IMR-90 (cell line): ENCODE results near the gene SOX1. TPM values are rescaled to one million over a fixed set of nuclear protein-coding genes. Genes with fewer than 3 reads are reported as not detected.

Experiments
- ATAC-seq: fragments of 200-7000 bp; cut with Tn5 transposase; 2 replicates; pipeline ENCODE4 v1.9.1; 2020; ENCODE audit warnings: low read depth, mild to moderate bottlenecking, moderate library complexity
- BruUV-seq: library from RNA; stranded (reverse); fragments of 400-500 nt; replicated peaks from 2 replicates; lab custom pipeline; 2021; lab: Mats Ljungman, UMichigan
- CTCF ChIA-PET: fragments of 300-600 bp; formaldehyde crosslinking; extraction: SDS; loops from one replicate; lab custom pipeline; 2021; ENCODE audit warnings: antibody characterized with exemption; lab: Yijun Ruan, JAX
- POLR2A ChIA-PET: fragments of 300-600 bp; sonication (Branson Sonifier 250); formaldehyde crosslinking; loops from one replicate; lab custom pipeline; 2022; ENCODE audit warnings: antibody characterized with exemption; ENCODE audit not compliant: unreplicated experiment; lab: Charles Lee
- DNase-seq: peaks from one replicate; pipeline ENCODE4 v3.0.0; 2013
- H2AFZ ChIP-seq: replicated peaks from 2 replicates; pipeline ENCODE3; 2013; ENCODE audit warnings: low read length, mild to moderate bottlenecking; ENCODE audit not compliant: poor library complexity
- H2AK5ac ChIP-seq: 2 replicates; pipeline ENCODE4 v1.6.1; 2013; ENCODE audit warnings: low read depth, low read length, inconsistent platforms
- H2AK9ac ChIP-seq: replicated peaks from 2 replicates; pipeline ENCODE3; 2013; ENCODE audit warnings: mild to moderate bottlenecking, low read depth, low read length, moderate library complexity; ENCODE audit not compliant: poor library complexity
- H2BK120ac ChIP-seq: 2 replicates; pipeline ENCODE4 v1.6.1; 2013; ENCODE audit warnings: low read depth, low read length, inconsistent platforms
- H2BK15ac ChIP-seq: 3 replicates; pipeline ENCODE4 v1.6.1; 2013; ENCODE audit warnings: low read depth, low read length, inconsistent platforms
- H2BK20ac ChIP-seq: 2 replicates; pipeline ENCODE4 v1.6.1; 2013; ENCODE audit warnings: low read depth, mild to moderate bottlenecking, inconsistent platforms, low read length, moderate library complexity
- H2BK5ac ChIP-seq: 2 replicates; pipeline ENCODE4 v1.6.1; 2013; ENCODE audit warnings: mild to moderate bottlenecking, low read depth, low read length, inconsistent platforms; ENCODE audit not compliant: poor library complexity, severe bottlenecking
- H3K14ac ChIP-seq: replicated peaks from 2 replicates; pipeline ENCODE4 v1.6.1; 2013; ENCODE audit warnings: low read depth, low read length, inconsistent platforms
- H3K18ac ChIP-seq: 2 replicates; pipeline ENCODE4 v1.6.1; 2013; ENCODE audit warnings: low read depth, low read length, control low read depth
- H3K23ac ChIP-seq: 2 replicates; pipeline ENCODE4 v1.6.1; 2013; ENCODE audit warnings: low read depth, low read length, inconsistent platforms
- H3K27ac ChIP-seq: 2 replicates; pipeline ENCODE4 v1.5.1; 2013; ENCODE audit warnings: mild to moderate bottlenecking, control low read depth, low read length; ENCODE audit not compliant: insufficient read depth
- H3K27me3 ChIP-seq: 2 replicates; pipeline ENCODE4 v1.6.1; 2013; ENCODE audit warnings: low read length; ENCODE audit not compliant: control insufficient read depth, insufficient read depth
- H3K36me3 ChIP-seq: 2 replicates; pipeline ENCODE4 v1.6.1; 2013; ENCODE audit warnings: low read length, mixed read lengths; ENCODE audit not compliant: control insufficient read depth, insufficient read depth
- H3K4ac ChIP-seq: 2 replicates; pipeline ENCODE4 v1.6.1; 2013; ENCODE audit warnings: low read depth, low read length, inconsistent platforms
- H3K4me1 ChIP-seq: 2 replicates; pipeline ENCODE4 v1.6.1; 2013; ENCODE audit warnings: low read length, mixed read lengths; ENCODE audit not compliant: control insufficient read depth, insufficient read depth
- H3K4me2 ChIP-seq: 2 replicates; pipeline ENCODE4 v1.6.1; 2013; ENCODE audit warnings: low read depth, mild to moderate bottlenecking, control low read depth, low read length, moderate library complexity
- H3K4me3 ChIP-seq: 2 replicates; pipeline ENCODE4 v1.5.1; 2013; ENCODE audit warnings: low read depth, mild to moderate bottlenecking, control low read depth, low read length, moderate library complexity; ENCODE audit not compliant: insufficient read depth
- H3K56ac ChIP-seq: 2 replicates; pipeline ENCODE4 v1.6.1; 2013; ENCODE audit warnings: low read length, inconsistent platforms; ENCODE audit not compliant: insufficient read depth; ENCODE audit errors: extremely low read depth
- H3K79me1 ChIP-seq, 2 experiments: 2 replicates each; pipeline ENCODE4 v1.6.1; 2013; ENCODE audit warnings: low read length in 2 of 2, inconsistent platforms in 1 of 2, low read depth in 1 of 2
- H3K9ac ChIP-seq: 2 replicates; pipeline ENCODE4 v1.6.1; 2013; ENCODE audit warnings: low read depth, low read length, control low read depth
- H3K9me1 ChIP-seq: 2 replicates; pipeline ENCODE4 v1.6.1; 2013; ENCODE audit warnings: low read length, inconsistent platforms; ENCODE audit not compliant: insufficient read depth
- H3K9me3 ChIP-seq: 2 replicates; pipeline ENCODE4 v1.6.1; 2013; ENCODE audit warnings: low read length; ENCODE audit not compliant: control insufficient read depth, insufficient read depth
- H4K20me1 ChIP-seq: 2 replicates; pipeline ENCODE4 v1.6.1; 2013; ENCODE audit warnings: low read length, inconsistent platforms; ENCODE audit not compliant: insufficient read depth
- H4K5ac ChIP-seq: 2 replicates; pipeline ENCODE4 v1.6.1; 2013; ENCODE audit warnings: mild to moderate bottlenecking, low read depth, low read length, control low read depth
- H4K8ac ChIP-seq, 2 experiments: 2 replicates each; pipeline ENCODE4 v1.6.1; 2013; ENCODE audit warnings: low read depth in 2 of 2, low read length in 2 of 2, control low read depth in 1 of 2, inconsistent platforms in 1 of 2
- H4K91ac ChIP-seq: 2 replicates; pipeline ENCODE4 v1.6.1; 2013; ENCODE audit warnings: low read depth, low read length, inconsistent platforms; ENCODE audit not compliant: insufficient read depth
- BHLHE40 ChIP-seq: fragments of 150-350 bp; IDR thresholded peaks from 2 replicates; pipeline ENCODE4 v1.6.1; 2016; ENCODE audit warnings: mild to moderate bottlenecking, low read depth, low read length
- CEBPB ChIP-seq: IDR thresholded peaks from 2 replicates; pipeline ENCODE4 v1.6.1; 2012; ENCODE audit warnings: low read depth, low read length, improper control_type of control experiment
- CHD1 ChIP-seq: IDR thresholded peaks from 2 replicates; pipeline ENCODE4 v1.6.1; 2012; ENCODE audit warnings: low read depth, low read length, improper control_type of control experiment
- FOS ChIP-seq: fragments of 150-350 bp; IDR thresholded peaks from 2 replicates; pipeline ENCODE4 v1.6.1; 2016; ENCODE audit warnings: low read depth, low read length
- MAFK ChIP-seq: IDR thresholded peaks from 2 replicates; pipeline ENCODE4 v1.6.1; 2012; ENCODE audit warnings: low read depth, low read length, improper control_type of control experiment
- MAZ ChIP-seq: IDR thresholded peaks from 2 replicates; pipeline ENCODE4 v1.6.1; 2012; ENCODE audit warnings: low read depth, mild to moderate bottlenecking, low read length, improper control_type of control experiment, moderate library complexity, borderline replicate concordance
- MXI1 ChIP-seq: IDR thresholded peaks from 2 replicates; pipeline ENCODE4 v1.6.1; 2012; ENCODE audit warnings: low read depth, mild to moderate bottlenecking, low read length, moderate library complexity, borderline replicate concordance
- NFE2L2 ChIP-seq: fragments of 150-350 bp; IDR thresholded peaks from 2 replicates; pipeline ENCODE4 v1.6.1; 2016; ENCODE audit warnings: low read depth, mild to moderate bottlenecking, low read length
- POLR2A ChIP-seq: IDR thresholded peaks from 2 replicates; pipeline ENCODE4 v1.6.1; 2012; ENCODE audit warnings: mild to moderate bottlenecking, low read depth, low read length
- RAD21 ChIP-seq: IDR thresholded peaks from 2 replicates; pipeline ENCODE4 v1.6.1; 2012; ENCODE audit warnings: low read length, improper control_type of control experiment
- RCOR1 ChIP-seq: IDR thresholded peaks from 2 replicates; pipeline ENCODE4 v1.6.1; 2012; ENCODE audit warnings: mild to moderate bottlenecking, low read length, improper control_type of control experiment; ENCODE audit not compliant: insufficient replicate concordance
- RFX5 ChIP-seq: IDR thresholded peaks from 2 replicates; pipeline ENCODE4 v1.8.0; 2012; ENCODE audit warnings: low read depth, mild to moderate bottlenecking, low read length, moderate library complexity
- SMC3 ChIP-seq: fragments of 150-350 bp; IDR thresholded peaks from 2 replicates; pipeline ENCODE4 v1.6.1; 2016; ENCODE audit warnings: low read depth, mild to moderate bottlenecking, antibody characterized with exemption, low read length, moderate library complexity
- WGBS, 2 experiments: methylation state at CpG; one replicate each; pipeline versions ENCODE4 v1.1.5 to v1.1.7; 2013; ENCODE audit warnings: missing lambda C conversion rate in 2 of 2; ENCODE audit not compliant: insufficient read length in 1 of 2; ENCODE audit errors: extremely low coverage in 2 of 2; 5-methylcytosine and 5-hydroxymethylcytosine counted together
- dilution Hi-C: fragments of 300-500 bp; cut with HindIII; formaldehyde crosslinking; loops from one replicate; pipeline ENCODE4 v1.14.3; 2018; ENCODE audit warnings: low sequenced_read_pairs; ENCODE audit not compliant: unreplicated experiment
- in situ Hi-C: fragments of 300-500 bp; cut with MboI; formaldehyde crosslinking; loops from 3 replicates; pipeline ENCODE4 v1.14.3; 2019; ENCODE audit warnings: low sequenced_read_pairs, inconsistent platforms, mixed read lengths
- intact Hi-C: fragments of 100-400 bp; cut with micrococcal nuclease; formaldehyde crosslinking; loops from 2 replicates; pipeline ENCODE4 v1.10.0; 2022
- polyA plus RNA-seq, 3 experiments: library from polyadenylated mRNA; depleted of rRNA; stranded (reverse); fragments of >200 nt; gene quantifications; 2 replicates each; pipeline ENCODE4 v1.2.3, GENCODE V29; 2012; ENCODE audit warnings: low replicate concordance in 1 of 3
- total RNA-seq: library from RNA; depleted of rRNA; stranded (reverse); fragments of >200 nt; gene quantifications from 2 replicates; pipeline ENCODE4 v1.2.3, GENCODE V29; 2012
- TF ChIP-seq, protein P1 (sequence below): fragments of 150-350 bp; IDR thresholded peaks from 2 replicates; pipeline ENCODE4 v1.6.1; 2017; ENCODE audit warnings: mild to moderate bottlenecking, antibody characterized with exemption, low read length, low read depth
- TF ChIP-seq, protein P2 (sequence below): conservative IDR thresholded peaks from 2 replicates; pipeline ENCODE4 v1.5.1; 2012; ENCODE audit warnings: mild to moderate bottlenecking, low read depth, low read length, improper control_type of control experiment
- TF ChIP-seq, protein P3 (sequence below): fragments of 150-350 bp; IDR thresholded peaks from 2 replicates; pipeline ENCODE4 v1.6.1; 2016; ENCODE audit warnings: low read depth, mild to moderate bottlenecking, low read length, moderate library complexity, borderline replicate concordance

SOX1 gene
- total and polyA plus RNA-seq, 2 of the 4 experiments (the other 2 are of a cell fraction), result not detected

DNA sequence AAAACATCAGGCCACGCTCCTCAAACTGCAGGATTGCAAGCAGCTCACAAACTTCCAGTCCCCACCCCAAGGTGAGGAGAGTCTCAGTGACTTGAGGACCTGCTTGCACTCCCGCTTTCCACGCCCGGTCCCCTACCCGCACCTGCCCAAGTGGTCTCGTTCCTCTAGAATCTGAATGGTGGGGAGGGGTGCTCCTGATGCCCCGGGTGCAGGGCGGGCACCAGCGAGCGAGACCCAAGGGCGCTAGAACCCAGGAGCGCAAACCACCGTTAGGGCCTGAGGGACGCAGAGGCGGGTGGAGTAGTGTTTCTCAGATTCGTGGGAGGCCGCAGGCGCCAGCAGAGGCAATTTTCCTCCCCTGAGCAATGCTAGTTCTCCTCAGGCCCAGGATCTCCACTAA lies 40.3 kb downstream of the SOX1 start:
- Histone ChIP-seq H2AFZ (no peak overlapping the region), H2BK5ac (no peak overlapping the region), H3K9ac (no peak overlapping the region), H2AK5ac (no peak overlapping the region), H4K91ac (no peak overlapping the region), H4K5ac (no peak overlapping the region), H2BK20ac (no peak overlapping the region), H4K8ac (no peak overlapping the region), H3K4me1 (no peaks in the 10 kb centered on the region), H3K79me1 (no peaks in the 10 kb centered on the region), H3K4me3 (no peak overlapping the region), H2BK120ac (no peak overlapping the region), H3K4ac (no peak overlapping the region), H3K9me1 (no peaks in the 10 kb centered on the region), H4K20me1 (no peaks in the 10 kb centered on the region), H3K23ac (no peak overlapping the region), H3K56ac (no peak overlapping the region), H3K27me3 (no peaks in the 10 kb centered on the region; the same call in 1 of the 2 replicates), H2AK9ac (no peak overlapping the region), H3K18ac (no peak overlapping the region), H3K4me2 (no peak overlapping the region), H3K36me3 (no peaks in the 10 kb centered on the region), H3K9me3 (peaks cover 6% of the 10 kb centered on the region; the same call in 1 of the 2 replicates), H2BK15ac (no peak overlapping the region), H3K14ac (no peak overlapping the region), H3K27ac (no peak overlapping the region)
- no TSS peak for BruUV-seq
- ATAC-seq (no peak), DNase-seq (no peak)
- ChIA-PET POLR2A (no interaction called here), CTCF (no interaction called here)
- in situ Hi-C loops, result no loop called here
- intact Hi-C loops, result no loop called here
- dilution Hi-C loops, result no loop called here
- WGBS, 2 experiments, result 0% methylated on average over 2 of the region's 18 CpGs; no CpG with 5 or more reads in 1 of the 2 experiments
- no peak for TF ChIP-seq CHD1
- TF ChIP-seq FOS, result no peak
- no peak for TF ChIP-seq BHLHE40
- TF ChIP-seq MXI1, result no peak
- TF ChIP-seq, protein P1, sequence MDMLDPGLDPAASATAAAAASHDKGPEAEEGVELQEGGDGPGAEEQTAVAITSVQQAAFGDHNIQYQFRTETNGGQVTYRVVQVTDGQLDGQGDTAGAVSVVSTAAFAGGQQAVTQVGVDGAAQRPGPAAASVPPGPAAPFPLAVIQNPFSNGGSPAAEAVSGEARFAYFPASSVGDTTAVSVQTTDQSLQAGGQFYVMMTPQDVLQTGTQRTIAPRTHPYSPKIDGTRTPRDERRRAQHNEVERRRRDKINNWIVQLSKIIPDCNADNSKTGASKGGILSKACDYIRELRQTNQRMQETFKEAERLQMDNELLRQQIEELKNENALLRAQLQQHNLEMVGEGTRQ, result no peak
- TF ChIP-seq RAD21, result no peak
- TF ChIP-seq, protein P2, sequence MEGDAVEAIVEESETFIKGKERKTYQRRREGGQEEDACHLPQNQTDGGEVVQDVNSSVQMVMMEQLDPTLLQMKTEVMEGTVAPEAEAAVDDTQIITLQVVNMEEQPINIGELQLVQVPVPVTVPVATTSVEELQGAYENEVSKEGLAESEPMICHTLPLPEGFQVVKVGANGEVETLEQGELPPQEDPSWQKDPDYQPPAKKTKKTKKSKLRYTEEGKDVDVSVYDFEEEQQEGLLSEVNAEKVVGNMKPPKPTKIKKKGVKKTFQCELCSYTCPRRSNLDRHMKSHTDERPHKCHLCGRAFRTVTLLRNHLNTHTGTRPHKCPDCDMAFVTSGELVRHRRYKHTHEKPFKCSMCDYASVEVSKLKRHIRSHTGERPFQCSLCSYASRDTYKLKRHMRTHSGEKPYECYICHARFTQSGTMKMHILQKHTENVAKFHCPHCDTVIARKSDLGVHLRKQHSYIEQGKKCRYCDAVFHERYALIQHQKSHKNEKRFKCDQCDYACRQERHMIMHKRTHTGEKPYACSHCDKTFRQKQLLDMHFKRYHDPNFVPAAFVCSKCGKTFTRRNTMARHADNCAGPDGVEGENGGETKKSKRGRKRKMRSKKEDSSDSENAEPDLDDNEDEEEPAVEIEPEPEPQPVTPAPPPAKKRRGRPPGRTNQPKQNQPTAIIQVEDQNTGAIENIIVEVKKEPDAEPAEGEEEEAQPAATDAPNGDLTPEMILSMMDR, result no peak
- TF ChIP-seq MAZ, result no peak
- TF ChIP-seq POLR2A, result no peak
- TF ChIP-seq, protein P3, sequence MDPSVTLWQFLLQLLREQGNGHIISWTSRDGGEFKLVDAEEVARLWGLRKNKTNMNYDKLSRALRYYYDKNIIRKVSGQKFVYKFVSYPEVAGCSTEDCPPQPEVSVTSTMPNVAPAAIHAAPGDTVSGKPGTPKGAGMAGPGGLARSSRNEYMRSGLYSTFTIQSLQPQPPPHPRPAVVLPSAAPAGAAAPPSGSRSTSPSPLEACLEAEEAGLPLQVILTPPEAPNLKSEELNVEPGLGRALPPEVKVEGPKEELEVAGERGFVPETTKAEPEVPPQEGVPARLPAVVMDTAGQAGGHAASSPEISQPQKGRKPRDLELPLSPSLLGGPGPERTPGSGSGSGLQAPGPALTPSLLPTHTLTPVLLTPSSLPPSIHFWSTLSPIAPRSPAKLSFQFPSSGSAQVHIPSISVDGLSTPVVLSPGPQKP, result no peak
- TF ChIP-seq RFX5, result no peak
- TF ChIP-seq CEBPB, result no peak
- TF ChIP-seq NFE2L2, result no peak
- no peak for TF ChIP-seq RCOR1
- no peak for TF ChIP-seq SMC3
- TF ChIP-seq MAFK, result no peak
